Stimulated activated CD4-positive, alpha-beta T cell treated with anti-CD3 and anti-CD28 coated beads, Interleukin-1b, Interleukin-23, amount 100 ng/mL, for 1 hour (primary cell): Measurements from ENCODE around the gene PGM5.

Source experiments
- DNase-seq, 2 donors: peaks; one replicate each; pipeline ENCODE4 v3.0.0-alpha.2; 2020; ENCODE audit warnings: low read depth in 2 of 2

Gene PGM5

GRCh38 chr9:68495247-68495646 lies 138.8 kb downstream of the PGM5 start:
- no peak for DNase-seq

GRCh38 chr9:68496356-68496755 lies 139.9 kb downstream of the PGM5 start:
- DNase-seq, result no peak

- no peak for DNase-seq
Observed at GRCh38 chr9:68497629-68498028, 141.2 kb downstream of the PGM5 start.

GRCh38 chr9:68498816-68499215 lies 142.4 kb downstream of the PGM5 start:
- no peak for DNase-seq

GRCh38 chr9:68500457-68501381 lies 144.3 kb downstream of the PGM5 start:
- DNase-seq, result no peak

- no peak for DNase-seq
Observed at GRCh38 chr9:68502279-68502678, 145.9 kb downstream of the PGM5 start.

- DNase-seq, result no peak
Observed at GRCh38 chr9:68505681-68506409, 149.4 kb downstream of the PGM5 start.

- DNase-seq, result no peak
Observed at GRCh38 chr9:68506551-68506950, 150.1 kb downstream of the PGM5 start.

- no peak for DNase-seq
Observed at GRCh38 chr9:68507130-68507805, 150.9 kb downstream of the PGM5 start.

GRCh38 chr9:68507806-68508145 lies 151.4 kb downstream of the PGM5 start:
- DNase-seq, result no peak

- DNase-seq, result no peak
Observed at GRCh38 chr9:68508547-68508946, 152.1 kb downstream of the PGM5 start.

GRCh38 chr9:68509689-68510088 lies 153.3 kb downstream of the PGM5 start:
- no peak for DNase-seq

GRCh38 chr9:68513385-68513784 lies 157.0 kb downstream of the PGM5 start:
- DNase-seq, result no peak

- no peak for DNase-seq
Observed at GRCh38 chr9:68513981-68514380, 157.6 kb downstream of the PGM5 start.

- DNase-seq, result no peak
Observed at GRCh38 chr9:68515326-68516017, 159.1 kb downstream of the PGM5 start.

GRCh38 chr9:68522131-68522530 lies 165.7 kb downstream of the PGM5 start:
- DNase-seq, result no peak

GRCh38 chr9:68522954-68523353 lies 166.5 kb downstream of the PGM5 start:
- DNase-seq, result no peak

- DNase-seq, result no peak
Observed at GRCh38 chr9:68523367-68523936, 167.0 kb downstream of the PGM5 start.

- no peak for DNase-seq
Observed at GRCh38 chr9:68530618-68531017, 174.2 kb downstream of the PGM5 start.

GRCh38 chr9:68532131-68532530 lies 175.7 kb downstream of the PGM5 start:
- DNase-seq, result no peak

- no peak for DNase-seq
Observed at GRCh38 chr9:68533678-68534077, 177.3 kb downstream of the PGM5 start.
